RWPE1 (cell line): ENCODE data around the gene MGAT4B.
A peak's percentile ranks its signal among the peaks of the same experiment; 100 is the strongest.

Experiments used
- CTCF ChIA-PET: fragments of 350-600 bp; sonication (Branson Sonifier 250); formaldehyde crosslinking; extraction: SDS; loops from one replicate; lab custom pipeline; 2021; lab: Yijun Ruan, JAX
- POLR2A ChIA-PET: fragments of 400-600 bp; formaldehyde crosslinking; extraction: SDS; loops from one replicate; lab custom pipeline; 2020; ENCODE audit warnings: antibody characterized with exemption; ENCODE audit not compliant: low non-redundant PET; lab: Yijun Ruan, JAX
- DNase-seq: peaks from one replicate; pipeline ENCODE4 v3.0.0; 2012; ENCODE audit warnings: low spot score
- H3K27ac ChIP-seq: fragments of 450-650 bp; 2 replicates; pipeline ENCODE4 v1.5.1; 2017
- CTCF ChIP-seq: fragments of 450-650 bp; conservative IDR thresholded peaks from 2 replicates; pipeline ENCODE4 v1.5.1; 2017; ENCODE audit warnings: low read depth, mild to moderate bottlenecking

The MGAT4B gene

GRCh38 chr5:179766021-179766725 is 40.5 kb downstream of the MGAT4B start:
- DNase-seq, result no peak
- ChIA-PET CTCF (no interaction called here), POLR2A (no interaction called here)
- TF ChIP-seq CTCF, result no peak
- H3K27ac ChIP-seq, result peak overlapping the region; percentile 82

GRCh38 chr5:179765400-179765799 is 41.3 kb downstream of the MGAT4B start:
- peak; percentile 73 for DNase-seq
- POLR2A ChIA-PET, result no interaction called here
- peak overlapping the region; percentile 82 for H3K27ac ChIP-seq
- CTCF ChIA-PET, result no interaction called here
- no peak for TF ChIP-seq CTCF

DNA sequence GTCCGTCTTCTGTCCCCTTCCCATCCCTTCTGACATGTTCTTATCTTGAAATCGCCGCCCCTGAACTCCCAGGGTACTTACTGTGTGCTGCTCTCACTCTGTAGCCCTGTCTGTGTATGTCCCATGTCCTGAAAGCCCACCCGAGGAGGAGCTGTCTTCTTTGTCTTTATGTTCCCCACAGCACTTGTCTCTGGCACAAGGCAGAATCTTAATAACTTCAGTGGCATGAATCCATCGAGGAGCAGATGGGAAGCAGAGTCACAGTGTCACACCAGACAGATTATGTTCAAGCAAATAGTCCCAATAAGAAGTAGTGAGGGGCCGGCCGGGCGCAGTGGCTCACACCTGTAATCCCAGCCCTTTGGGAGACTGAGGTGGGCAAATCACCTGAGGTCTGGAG is 42.6 kb downstream of the MGAT4B start:
- TF ChIP-seq CTCF, result no peak
- POLR2A ChIA-PET, result no interaction called here
- no peak for DNase-seq
- CTCF ChIA-PET, result interaction anchor here (0.6 to 2.8 kb wide), 10 partner anchors 8 to 1273 kb away, joined by 3 to 39 read pairs (median 4); partner anchors contain the start of gene LTC4S
- H3K27ac ChIP-seq, result peak overlapping the region; percentile 82

DNA sequence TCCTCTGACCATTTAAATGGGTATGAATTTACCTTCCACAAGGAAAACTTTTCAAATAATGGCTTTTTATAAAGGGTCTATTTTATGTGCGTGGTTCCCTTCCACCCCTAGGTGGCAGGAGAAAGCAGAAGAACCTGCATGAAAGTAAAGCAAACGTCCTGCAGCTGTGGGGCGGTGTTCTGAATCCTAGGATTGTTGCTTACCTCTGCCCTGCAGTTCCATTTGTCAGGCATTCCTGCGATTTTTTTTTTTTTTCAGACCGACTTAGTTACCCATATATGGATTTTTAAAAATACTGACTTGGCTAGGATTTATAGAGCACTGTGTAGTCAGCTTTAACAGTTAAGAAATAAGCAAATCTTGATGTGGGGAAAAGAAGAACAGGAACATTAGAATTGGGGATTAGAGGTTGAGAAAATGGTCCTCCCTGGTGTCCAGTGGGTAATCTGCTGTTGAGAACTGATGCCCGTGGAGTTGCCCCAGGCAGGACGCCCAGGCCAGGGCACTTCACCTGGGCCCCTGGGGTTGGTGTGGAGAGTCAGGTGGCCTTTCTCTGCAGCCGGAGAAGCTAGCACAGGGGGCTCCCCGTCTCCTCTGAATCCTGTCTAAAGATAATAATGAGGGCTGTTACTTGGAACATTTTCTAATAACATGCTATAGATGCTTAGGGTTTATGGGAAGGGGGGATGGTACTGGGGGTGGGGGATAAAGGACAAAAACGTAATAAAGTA is 43.3 kb downstream of the MGAT4B start:
- TF ChIP-seq CTCF, result peak; percentile 98
- DNase-seq, result peak; percentile 90
- POLR2A ChIA-PET, result interaction anchor here (0.7 to 1.1 kb wide), 3 partner anchors 30 to 213 kb away, joined by 3 to 4 read pairs (median 3); partner anchors contain the start of gene LTC4S
- H3K27ac ChIP-seq, result peak overlapping the region; percentile 82
- CTCF ChIA-PET, result interaction anchor here (0.6 to 2.8 kb wide), 27 partner anchors 8 to 1273 kb away, joined by 3 to 39 read pairs (median 4); partner anchors contain the start of gene LTC4S

GRCh38 chr5:179762781-179763176 is 43.9 kb downstream of the MGAT4B start:
- peak overlapping the region; percentile 89 for H3K27ac ChIP-seq
- ChIA-PET CTCF (interaction anchor here (0.5 to 2.8 kb wide), 23 partner anchors 9 to 928 kb away, joined by 3 to 39 read pairs (median 4); partner anchors contain the start of gene LTC4S), POLR2A (interaction anchor here (0.7 to 1.1 kb wide), 2 partner anchors 31 to 38 kb away, joined by 3 read pairs; partner anchors contain the start of gene LTC4S)
- TF ChIP-seq CTCF, result no peak
- DNase-seq, result peak; percentile 56

DNA sequence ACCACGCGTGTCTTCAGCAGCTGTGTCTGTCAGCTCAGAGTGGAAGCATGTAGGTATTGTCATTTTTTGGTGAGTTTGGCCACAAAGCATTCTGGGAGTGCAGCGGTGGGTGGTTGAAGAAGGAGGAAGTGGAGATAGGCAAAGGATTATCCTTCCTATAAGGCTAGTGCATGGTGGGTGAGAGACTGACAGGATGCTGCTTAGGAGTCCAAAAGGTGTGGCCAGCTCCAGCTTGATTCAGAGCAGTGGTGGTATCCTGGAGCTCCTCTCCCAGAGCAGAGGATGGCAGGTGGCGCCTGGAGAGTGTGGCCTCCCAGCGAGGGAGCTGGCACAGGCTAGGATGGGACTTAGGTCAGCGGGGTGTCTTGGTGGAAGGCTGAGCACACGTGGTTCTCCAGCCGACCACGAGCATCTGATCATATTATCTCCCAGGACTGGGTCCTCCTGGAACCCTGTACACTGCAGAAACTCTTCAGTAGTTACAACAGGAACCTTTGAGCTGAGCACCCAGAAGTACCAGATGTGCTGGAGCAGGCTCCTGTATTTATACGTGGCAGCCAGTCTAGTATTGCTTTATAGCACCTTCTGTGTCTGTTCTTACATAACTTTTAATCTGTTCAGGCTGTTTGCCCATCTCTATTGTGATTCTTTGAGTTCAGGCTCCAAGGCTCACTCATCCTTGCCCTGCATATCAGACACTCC is 44.4 kb downstream of the MGAT4B start:
- ChIA-PET POLR2A (interaction anchor here (1.1 kb wide), 1 partner anchor 31 kb away, joined by 3 read pairs; the partner anchor contains the start of gene LTC4S), CTCF (interaction anchor here (0.5 to 2.8 kb wide), 16 partner anchors 10 to 767 kb away, joined by 3 to 39 read pairs (median 4); partner anchors contain the start of gene LTC4S)
- peak overlapping the region; percentile 89 for H3K27ac ChIP-seq
- TF ChIP-seq CTCF, result no peak
- no peak for DNase-seq
